ENCODE measurements around the gene FHL1.

Gene FHL1

GRCh38 chrX:136186023-136186413 is 38.7 kb downstream of the FHL1 start:
- Mint-ChIP-seq H3K9me3 (no peaks in the 10 kb centered on the region), H3K4me1 (peaks cover 0 to 2% of the 10 kb centered on the region in 2 donors), H3K27me3 (no peaks in the 10 kb centered on the region), H3K27ac (no peak overlapping the region), H3K4me3 (no peak overlapping the region), H3K36me3 (no peaks in the 10 kb centered on the region)
- DNase-seq (no peak), ATAC-seq (replicated peaks) (no peak)

GRCh38 chrX:136189222-136189621 is 41.9 kb downstream of the FHL1 start:
- Mint-ChIP-seq H3K9me3 (no peaks in the 10 kb centered on the region), H3K27me3 (peaks cover 0 to 7% of the 10 kb centered on the region in 2 donors), H3K36me3 (peaks cover 3% of the 10 kb centered on the region in 2 donors), H3K27ac (no peak overlapping the region), H3K4me1 (peaks cover 11 to 32% of the 10 kb centered on the region in 2 donors), H3K4me3 (no peak overlapping the region)
- DNase-seq: no peak
- ATAC-seq (replicated peaks): no peak

GRCh38 chrX:136190038-136190713 is 42.8 kb downstream of the FHL1 start:
- H3K4me3 Mint-ChIP-seq: no peak overlapping the region
- DNase-seq (no peak), ATAC-seq (replicated peaks) (no peak)
- peaks cover 12 to 32% of the 10 kb centered on the region in 2 donors for H3K4me1 Mint-ChIP-seq
- H3K36me3 Mint-ChIP-seq: peaks cover 3% of the 10 kb centered on the region in 2 donors
- H3K27ac Mint-ChIP-seq: no peak overlapping the region
- no peaks in the 10 kb centered on the region for H3K9me3 Mint-ChIP-seq
- peaks cover 0 to 7% of the 10 kb centered on the region in 2 donors for H3K27me3 Mint-ChIP-seq

GRCh38 chrX:136191171-136191570 is 43.8 kb downstream of the FHL1 start:
- Mint-ChIP-seq H3K27ac (no peak overlapping the region), H3K36me3 (peaks cover 3% of the 10 kb centered on the region in 2 donors), H3K9me3 (no peaks in the 10 kb centered on the region), H3K27me3 (peaks cover 0 to 7% of the 10 kb centered on the region in 2 donors), H3K4me3 (no peak overlapping the region), H3K4me1 (peaks cover 12 to 32% of the 10 kb centered on the region in 2 donors)
- no peak for DNase-seq
- no peak for ATAC-seq (replicated peaks)

GRCh38 chrX:136192135-136192534 is 44.8 kb downstream of the FHL1 start:
- DNase-seq: no peak
- ATAC-seq (replicated peaks): no peak
- Mint-ChIP-seq H3K9me3 (no peaks in the 10 kb centered on the region), H3K27ac (no peak overlapping the region), H3K36me3 (peaks cover 3% of the 10 kb centered on the region in 2 donors), H3K4me1 (peaks cover 11 to 32% of the 10 kb centered on the region in 2 donors), H3K4me3 (no peak overlapping the region), H3K27me3 (peaks cover 0 to 7% of the 10 kb centered on the region in 2 donors)

GRCh38 chrX:136192839-136193414 is 45.6 kb downstream of the FHL1 start:
- Mint-ChIP-seq H3K9me3 (no peaks in the 10 kb centered on the region), H3K36me3 (peaks cover 3% of the 10 kb centered on the region in 2 donors)

GRCh38 chrX:136193771-136194170 is 46.4 kb downstream of the FHL1 start:
- DNase-seq (no peak), ATAC-seq (replicated peaks) (peak; percentile 31 to 45)
- Mint-ChIP-seq H3K36me3 (peaks cover 3% of the 10 kb centered on the region in 2 donors), H3K9me3 (no peaks in the 10 kb centered on the region), H3K4me3 (peak overlapping the region; percentile 5 to 78), H3K27ac (no peak overlapping the region), H3K27me3 (peaks cover 0 to 7% of the 10 kb centered on the region in 2 donors), H3K4me1 (peaks cover 11 to 32% of the 10 kb centered on the region in 2 donors)

More at GRCh38 chrX:136192839-136193414, 45.6 kb downstream of the FHL1 start:
- DNase-seq: no peak
- Mint-ChIP-seq H3K4me1 (peaks cover 11 to 32% of the 10 kb centered on the region in 2 donors), H3K27me3 (peaks cover 0 to 7% of the 10 kb centered on the region in 2 donors), H3K27ac (no peak overlapping the region), H3K4me3 (peak overlapping the region in 1 of 2 donors; percentile 78)
- no peak for ATAC-seq (replicated peaks)

GRCh38 chrX:136194536-136194935 is 47.2 kb downstream of the FHL1 start:
- Mint-ChIP-seq H3K27me3 (peaks cover 0 to 7% of the 10 kb centered on the region in 2 donors), H3K4me1 (peaks cover 11 to 32% of the 10 kb centered on the region in 2 donors), H3K36me3 (peaks cover 3% of the 10 kb centered on the region in 2 donors), H3K4me3 (no peak overlapping the region), H3K27ac (no peak overlapping the region), H3K9me3 (no peaks in the 10 kb centered on the region)
- ATAC-seq (replicated peaks) (no peak), DNase-seq (no peak)

- H3K4me3 Mint-ChIP-seq: no peak overlapping the region
- peaks cover 0 to 7% of the 10 kb centered on the region in 2 donors for H3K27me3 Mint-ChIP-seq
- peaks cover 3% of the 10 kb centered on the region in 2 donors for H3K36me3 Mint-ChIP-seq
- H3K9me3 Mint-ChIP-seq: no peaks in the 10 kb centered on the region
- no peak overlapping the region for H3K27ac Mint-ChIP-seq
- DNase-seq: no peak
- H3K4me1 Mint-ChIP-seq: peaks cover 11 to 32% of the 10 kb centered on the region in 2 donors
- ATAC-seq (replicated peaks): no peak
Measured at GRCh38 chrX:136195247-136195646, 47.9 kb downstream of the FHL1 start.

- no peaks in the 10 kb centered on the region for H3K9me3 Mint-ChIP-seq
- no peak for DNase-seq
- H3K4me3 Mint-ChIP-seq: no peak overlapping the region
- peaks cover 9 to 25% of the 10 kb centered on the region in 2 donors for H3K4me1 Mint-ChIP-seq
- ATAC-seq (replicated peaks): no peak
- H3K27ac Mint-ChIP-seq: no peak overlapping the region
- peaks cover 0 to 7% of the 10 kb centered on the region in 2 donors for H3K27me3 Mint-ChIP-seq
- H3K36me3 Mint-ChIP-seq: peaks cover 3 to 4% of the 10 kb centered on the region in 2 donors
Measured at GRCh38 chrX:136196691-136197155, 49.4 kb downstream of the FHL1 start.

GRCh38 chrX:136198010-136198409 is 50.7 kb downstream of the FHL1 start:
- Mint-ChIP-seq H3K4me3 (no peak overlapping the region), H3K9me3 (no peaks in the 10 kb centered on the region), H3K36me3 (peaks cover 3 to 4% of the 10 kb centered on the region in 2 donors), H3K27me3 (peaks cover 0 to 7% of the 10 kb centered on the region in 2 donors), H3K4me1 (peaks cover 9 to 12% of the 10 kb centered on the region in 2 donors), H3K27ac (no peak overlapping the region)
- no peak for DNase-seq
- no peak for ATAC-seq (replicated peaks)

- H3K27ac Mint-ChIP-seq: no peak overlapping the region
- H3K4me3 Mint-ChIP-seq: no peak overlapping the region
- peaks cover 4% of the 10 kb centered on the region in 2 donors for H3K4me1 Mint-ChIP-seq
- peaks cover under 1 to 2% of the 10 kb centered on the region in 2 donors for H3K36me3 Mint-ChIP-seq
- no peak for ATAC-seq (replicated peaks)
- H3K9me3 Mint-ChIP-seq: no peaks in the 10 kb centered on the region
- peaks cover 0 to 2% of the 10 kb centered on the region in 2 donors for H3K27me3 Mint-ChIP-seq
- DNase-seq: no peak
Measured at GRCh38 chrX:136198678-136199243, 51.4 kb downstream of the FHL1 start.

- Mint-ChIP-seq H3K27ac (no peak overlapping the region), H3K36me3 (peaks cover 0 to 2% of the 10 kb centered on the region in 2 donors), H3K27me3 (no peaks in the 10 kb centered on the region), H3K9me3 (no peaks in the 10 kb centered on the region), H3K4me1 (peaks cover 1% of the 10 kb centered on the region in 2 donors), H3K4me3 (no peak overlapping the region)
- ATAC-seq (replicated peaks): no peak
- no peak for DNase-seq
Measured at GRCh38 chrX:136199365-136199764, 52.0 kb downstream of the FHL1 start.

GRCh38 chrX:136200466-136200865 is 53.1 kb downstream of the FHL1 start:
- no peak overlapping the region for H3K4me3 Mint-ChIP-seq
- ATAC-seq (replicated peaks) (peak; percentile 36 to 57), DNase-seq (no peak)
- H3K36me3 Mint-ChIP-seq: peaks cover 0 to 2% of the 10 kb centered on the region in 2 donors
- H3K4me1 Mint-ChIP-seq: peaks cover 5 to 9% of the 10 kb centered on the region in 2 donors
- H3K9me3 Mint-ChIP-seq: no peaks in the 10 kb centered on the region
- H3K27ac Mint-ChIP-seq: no peak overlapping the region
- no peaks in the 10 kb centered on the region for H3K27me3 Mint-ChIP-seq

Data from stimulated activated naive B cell treated with anti-CD40 and anti-IgM and Interleukin-4, amounts not matched to agents 10 μg/mL and 1 μg/mL and 100 μg/mL, for 72 hours (primary cell).